ENCODE measurements around the gene HOOK2.
"Not testable (repeated sequence)": the region's sequence is repeated elsewhere in the genome, so short reads cannot be mapped to it uniquely, and the experiment has no call there.

The HOOK2 gene

DNA sequence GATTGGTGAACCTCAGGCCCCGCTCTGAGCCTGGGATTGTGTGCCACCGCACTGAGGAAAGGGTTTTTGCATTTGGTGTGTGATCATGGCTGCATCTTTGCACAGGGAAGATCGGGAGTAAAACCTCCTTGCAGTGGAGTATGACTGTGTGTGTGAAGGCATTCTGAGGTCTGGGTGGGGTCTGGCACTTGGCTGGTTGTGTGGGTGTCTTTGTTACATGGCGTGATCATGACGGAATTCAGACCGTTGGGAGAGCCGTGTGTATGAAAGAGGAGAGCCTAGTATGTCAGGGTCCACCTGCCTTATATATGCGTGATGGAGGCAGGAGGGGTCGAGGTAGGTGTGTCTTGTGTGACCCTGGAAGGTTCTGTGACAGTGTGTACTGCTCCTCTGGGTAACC, 24.5 kb downstream of the HOOK2 start:
- in situ Hi-C loops (cut with HindIII; ENCODE audit: low pct_unique_long_range_greater_than_20kb, low sequenced_read_pairs) = no loop called here
- DNase-seq (ENCODE audit: low read depth in 1 of 2, low spot score in 1 of 2) = no peak
- TF ChIP-seq JUND (IDR thresholded peaks at IDR 0.05; ENCODE audit: low read depth) = no peak

DNA sequence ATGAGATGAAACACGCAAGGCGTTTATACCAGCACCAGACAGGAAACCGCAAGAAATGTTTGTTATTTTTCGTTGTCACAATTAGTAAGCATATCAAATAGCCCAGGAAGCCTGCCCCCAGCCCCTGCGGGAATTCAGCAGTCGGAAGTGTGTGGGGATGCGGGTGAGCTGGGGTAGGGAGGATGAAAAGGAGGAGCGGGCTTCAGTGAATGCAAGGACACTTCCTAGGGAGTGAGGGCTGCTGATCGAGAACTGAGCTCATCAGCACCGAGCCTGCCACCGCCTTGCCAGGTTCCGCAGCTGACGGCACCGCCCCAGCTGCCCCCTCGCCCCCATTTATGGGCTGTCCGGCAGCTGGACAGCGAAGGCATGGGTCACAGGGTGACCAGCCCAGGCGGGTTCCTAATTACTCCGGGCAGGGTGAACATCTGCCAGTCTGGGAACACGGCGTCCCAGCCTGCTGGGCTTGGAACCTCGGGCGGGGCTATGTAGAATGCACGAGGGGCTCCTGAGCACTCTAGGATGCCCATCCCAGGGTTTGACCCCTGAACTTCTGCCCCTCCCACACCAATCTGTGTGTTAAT, 25.3 kb downstream of the HOOK2 start:
- in situ Hi-C loops (cut with HindIII; ENCODE audit: low pct_unique_long_range_greater_than_20kb, low sequenced_read_pairs) = no loop called here
- no peak for DNase-seq (ENCODE audit: low read depth in 1 of 2, low spot score in 1 of 2)
- TF ChIP-seq JUND (IDR thresholded peaks at IDR 0.05; ENCODE audit: low read depth) = no peak

DNA sequence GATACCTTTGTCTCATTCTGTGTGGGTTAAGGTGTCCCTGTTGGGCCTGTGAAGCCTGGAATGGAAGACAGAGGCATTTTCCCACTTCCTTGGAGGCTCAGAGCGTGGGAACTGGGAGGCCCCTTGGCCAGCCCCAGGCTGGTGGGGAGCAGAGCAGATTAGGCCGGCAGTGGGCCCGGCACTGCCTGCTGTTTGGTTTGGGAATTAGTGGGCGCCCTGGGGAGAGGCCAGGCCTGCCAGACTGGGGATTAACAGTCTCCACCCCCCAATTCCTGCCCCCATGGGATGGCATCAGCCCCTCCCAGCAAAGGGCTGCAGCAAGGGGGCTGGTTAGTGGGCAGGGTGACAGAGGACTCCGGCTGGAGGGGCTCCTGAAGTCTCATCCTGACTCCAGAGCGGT, 26.9 kb downstream of the HOOK2 start:
- DNase-seq (ENCODE audit: low read depth in 1 of 2, low spot score in 1 of 2) = no peak
- TF ChIP-seq JUND (IDR thresholded peaks at IDR 0.05; ENCODE audit: low read depth) = no peak
- in situ Hi-C loops (cut with HindIII; ENCODE audit: low pct_unique_long_range_greater_than_20kb, low sequenced_read_pairs) = no loop called here

DNA sequence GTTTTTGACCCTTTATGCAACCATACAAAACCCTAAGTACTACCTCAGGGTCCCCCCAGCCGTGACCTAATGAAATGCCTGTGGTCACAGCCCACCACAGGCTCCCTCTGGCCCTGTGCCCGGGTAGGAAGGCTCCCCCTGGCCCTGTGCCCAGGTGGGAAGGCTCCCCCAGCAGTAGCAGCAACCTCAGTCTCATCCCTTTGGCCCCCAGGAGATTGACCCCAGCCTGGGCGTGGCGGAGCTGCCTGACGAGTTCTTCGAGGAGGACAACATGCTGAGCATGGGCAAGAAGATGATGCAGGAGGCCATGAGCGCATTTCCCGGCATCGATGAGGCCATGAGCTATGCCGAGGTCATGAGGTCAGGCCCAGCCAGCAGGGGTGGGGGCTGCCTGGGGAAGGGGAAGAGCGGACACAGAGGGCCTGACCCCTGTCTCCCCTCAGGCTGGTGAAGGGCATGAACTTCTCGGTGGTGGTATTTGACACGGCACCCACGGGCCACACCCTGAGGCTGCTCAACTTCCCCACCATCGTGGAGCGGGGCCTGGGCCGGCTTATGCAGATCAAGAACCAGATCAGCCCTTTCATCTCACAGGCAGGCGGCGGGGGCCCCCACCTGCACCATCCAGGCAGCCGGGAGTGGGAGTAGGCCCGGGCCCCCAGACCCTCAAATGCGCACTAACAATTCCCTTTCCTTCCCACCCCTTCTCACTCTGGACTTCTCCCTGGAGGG, 30.0 kb downstream of the HOOK2 start:
- in situ Hi-C loops (cut with HindIII; ENCODE audit: low pct_unique_long_range_greater_than_20kb, low sequenced_read_pairs) = no loop called here
- DNase-seq (ENCODE audit: low read depth in 1 of 2, low spot score in 1 of 2) = no peak

DNA sequence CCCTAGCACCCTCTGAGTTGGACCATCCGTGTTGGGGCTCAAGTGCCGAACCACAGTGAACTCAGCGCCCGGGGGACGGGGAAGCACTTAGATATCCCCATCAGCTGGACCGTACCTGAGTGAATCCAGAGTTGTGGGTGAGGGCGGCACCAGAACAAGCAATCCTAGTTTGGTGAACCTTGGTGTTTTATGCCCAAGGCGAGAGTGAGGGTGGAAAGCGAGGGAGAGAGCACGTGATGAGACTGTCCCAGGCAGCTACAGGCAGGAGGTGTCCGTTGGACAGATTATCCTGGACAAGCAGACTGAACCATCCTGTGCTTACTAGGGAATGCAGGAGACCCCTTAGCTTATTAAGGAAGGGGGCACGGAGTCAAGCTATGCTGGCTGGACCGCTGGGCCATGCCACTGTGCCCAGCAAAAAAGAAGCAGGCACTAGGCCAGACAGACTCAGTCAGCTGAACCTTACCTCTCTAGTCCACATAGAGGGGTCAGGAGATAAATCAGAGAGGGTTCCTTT, 37.5 kb downstream of the HOOK2 start:
- no peak for DNase-seq (ENCODE audit: low read depth in 1 of 2, low spot score in 1 of 2)
- TF ChIP-seq JUND (IDR thresholded peaks at IDR 0.05; ENCODE audit: low read depth) = no peak
- in situ Hi-C loops (cut with HindIII; ENCODE audit: low pct_unique_long_range_greater_than_20kb, low sequenced_read_pairs) = no loop called here

More for the DNA sequence above, 30.0 kb downstream of the HOOK2 start:
- no peak for TF ChIP-seq JUND (IDR thresholded peaks at IDR 0.05; ENCODE audit: low read depth)

DNA sequence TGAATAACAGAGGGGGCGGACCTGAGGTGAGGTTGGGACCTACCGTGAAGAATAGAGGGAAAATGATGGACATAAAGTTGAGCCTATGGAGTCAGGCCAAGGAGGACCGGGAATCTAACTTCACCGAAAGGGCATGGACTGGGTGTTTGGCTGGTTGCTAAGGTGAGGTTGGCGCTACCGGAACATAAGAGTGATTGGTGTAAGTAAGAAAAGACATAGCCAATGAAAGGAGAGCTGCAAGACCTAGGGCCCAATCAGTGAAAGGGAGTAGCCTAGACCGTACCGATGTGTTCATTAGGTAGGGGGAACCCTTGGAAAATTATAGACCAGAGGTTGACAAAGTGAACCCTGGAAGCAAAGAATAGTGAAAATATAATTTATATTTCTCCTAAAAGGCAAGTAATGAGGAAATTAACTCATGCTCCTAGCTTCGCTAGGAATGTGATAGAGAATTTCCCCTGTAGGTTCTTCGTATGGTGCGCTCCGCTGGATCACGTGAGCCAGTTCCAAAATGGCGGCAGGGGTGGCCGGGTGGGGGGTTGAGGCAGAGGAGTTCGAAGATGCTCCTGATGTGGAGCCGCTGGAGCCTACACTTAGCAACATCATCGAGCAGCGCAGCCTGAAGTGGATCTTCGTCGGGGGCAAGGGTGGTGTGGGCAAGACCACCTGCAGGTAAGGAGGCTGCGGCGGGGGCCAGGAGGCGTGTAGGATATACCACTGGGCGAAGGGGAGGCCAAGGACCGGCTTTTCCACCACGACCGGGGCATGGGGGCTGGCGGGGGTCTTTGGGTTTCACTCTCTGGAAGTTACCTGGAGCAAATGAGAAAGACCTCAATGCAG, 38.1 kb downstream of the HOOK2 start, which contains the start of gene GET3:
TSS of gene GET3 (plus strand) at position 503 of the 840 bp plus-strand sequence. CDS start at position 512, 9 bp downstream.
- TF ChIP-seq JUND (IDR thresholded peaks at IDR 0.05; ENCODE audit: low read depth) = no peak
- peak; percentile 95 to 100 for DNase-seq (ENCODE audit: low read depth in 1 of 2, low spot score in 1 of 2)
- in situ Hi-C loops (cut with HindIII; ENCODE audit: low pct_unique_long_range_greater_than_20kb, low sequenced_read_pairs) = no loop called here

DNA sequence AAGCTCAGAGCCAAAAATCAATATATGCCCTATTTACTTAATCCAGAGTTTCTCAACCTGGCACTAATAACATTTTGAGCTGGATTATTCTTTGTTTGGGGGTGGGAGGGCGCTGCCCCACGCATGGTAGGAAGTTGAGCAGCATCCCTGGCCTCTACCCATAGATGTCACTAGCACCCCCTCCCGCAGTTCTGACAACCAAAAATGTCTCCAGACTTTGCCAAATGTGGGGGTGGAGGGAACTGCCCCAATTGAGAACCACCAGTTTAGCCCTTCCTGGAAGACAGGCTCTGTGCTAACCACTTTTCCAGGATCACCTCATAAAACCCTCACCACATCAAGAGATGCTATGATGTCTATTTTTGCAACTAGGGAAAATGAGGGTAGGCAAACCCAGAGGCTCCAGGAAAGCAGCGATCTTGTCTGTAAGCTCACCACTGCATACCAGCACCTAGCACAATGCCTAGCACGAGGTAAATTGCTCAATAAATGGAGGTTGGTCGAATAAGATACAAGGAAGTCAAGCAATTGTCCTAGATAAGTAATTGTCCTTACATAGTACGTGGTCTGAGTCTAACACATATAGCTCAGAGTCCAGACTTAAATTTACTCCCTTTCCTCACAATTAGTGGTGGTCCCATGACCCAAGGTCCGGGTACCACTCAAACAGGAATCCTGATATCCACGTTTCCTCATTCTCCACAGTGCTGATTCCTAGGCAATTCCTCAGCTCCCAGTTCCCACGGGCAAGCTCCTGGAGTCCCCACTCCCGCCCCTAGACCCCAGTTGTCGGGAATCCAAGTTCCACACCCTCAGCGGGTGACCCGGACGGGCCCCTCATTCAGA, 41.8 kb downstream of the HOOK2 start:
- TF ChIP-seq JUND (IDR thresholded peaks at IDR 0.05; ENCODE audit: low read depth) = no peak
- peak in 1 of 2 experiments; percentile 27 for DNase-seq (ENCODE audit: low read depth in 1 of 2, low spot score in 1 of 2)
- in situ Hi-C loops (cut with HindIII; ENCODE audit: low pct_unique_long_range_greater_than_20kb, low sequenced_read_pairs) = no loop called here

DNA sequence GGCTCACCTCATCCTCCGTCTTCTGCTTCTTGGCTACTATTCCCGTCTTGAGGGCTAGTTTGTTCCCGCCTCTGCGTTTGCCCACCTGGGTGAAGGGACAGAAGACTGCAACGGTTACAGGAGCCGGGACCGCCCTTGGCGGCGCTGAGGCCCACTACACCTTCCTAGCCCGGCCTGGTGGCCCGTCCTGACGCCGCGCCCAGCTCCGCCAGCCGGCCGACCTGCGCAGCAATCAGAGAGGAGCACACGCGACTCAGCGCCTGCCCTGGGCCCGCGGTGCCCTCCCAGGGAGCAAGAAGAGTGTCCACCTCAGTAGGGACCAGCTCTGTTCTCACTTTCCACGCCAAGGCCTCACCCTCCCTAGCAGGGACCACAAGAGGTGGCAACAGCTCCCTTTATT, 44.0 kb downstream of the HOOK2 start:
- DNase-seq (ENCODE audit: low read depth in 1 of 2, low spot score in 1 of 2) = no peak
- no peak for TF ChIP-seq JUND (IDR thresholded peaks at IDR 0.05; ENCODE audit: low read depth)
- in situ Hi-C loops (cut with HindIII; ENCODE audit: low pct_unique_long_range_greater_than_20kb, low sequenced_read_pairs) = no loop called here

DNA sequence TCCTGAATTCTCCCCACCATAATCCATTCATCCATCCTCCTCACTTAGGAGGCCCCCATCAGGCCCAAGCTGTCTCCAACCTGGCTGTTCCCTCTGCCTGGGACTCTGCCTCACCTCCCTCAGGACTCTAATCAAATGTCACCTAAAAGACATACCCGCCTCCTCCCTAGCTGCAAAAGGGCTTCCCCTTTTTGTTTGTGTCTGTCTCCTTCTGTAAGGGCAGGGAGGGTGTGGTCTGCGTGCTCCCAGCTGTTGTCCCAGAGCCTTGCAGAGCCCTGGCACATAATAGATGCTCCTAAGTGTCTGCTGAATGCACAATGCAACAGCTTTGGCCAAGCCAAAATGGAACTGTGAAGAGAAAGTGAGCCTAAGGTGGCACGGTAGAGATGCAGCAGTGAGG, 45.3 kb downstream of the HOOK2 start:
- DNase-seq (ENCODE audit: low read depth in 1 of 2, low spot score in 1 of 2) = no peak
- no peak for TF ChIP-seq JUND (IDR thresholded peaks at IDR 0.05; ENCODE audit: low read depth)

DNA sequence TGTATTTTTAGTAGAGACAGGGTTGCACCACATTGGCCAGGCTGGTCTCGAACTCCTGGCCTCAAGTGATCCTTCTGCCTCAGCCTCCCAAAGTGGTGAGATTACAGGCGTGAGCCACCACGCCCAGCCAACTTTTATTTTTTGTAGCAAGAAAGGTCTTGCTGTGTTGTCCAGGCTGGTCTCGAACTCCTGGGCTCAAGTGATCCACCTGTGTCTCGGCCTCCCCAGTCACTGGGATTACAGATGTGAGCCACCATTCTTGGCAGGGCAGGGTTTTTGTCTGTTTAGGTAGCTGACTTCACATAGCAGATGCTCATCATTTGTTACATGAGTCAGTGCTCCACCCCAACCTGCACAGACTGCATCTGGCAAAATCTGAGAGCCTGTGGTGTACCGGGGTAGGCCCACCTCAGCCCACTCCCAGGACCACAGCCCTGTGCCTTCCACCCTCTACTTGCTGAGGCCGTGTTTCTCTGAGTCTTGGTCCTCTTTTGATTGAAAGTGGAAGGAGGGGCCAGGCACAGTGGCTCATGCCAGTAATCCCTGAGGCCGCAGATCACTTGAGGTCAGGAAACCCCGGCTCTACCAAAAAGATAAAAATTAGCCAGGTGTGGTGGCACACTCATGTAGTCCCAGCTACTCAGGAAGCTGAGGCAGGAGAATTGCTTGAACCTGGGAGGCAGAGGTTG, 47.5 kb downstream of the HOOK2 start:
- DNase-seq (ENCODE audit: low read depth in 1 of 2, low spot score in 1 of 2) = no peak
- in situ Hi-C loops (cut with HindIII; ENCODE audit: low pct_unique_long_range_greater_than_20kb, low sequenced_read_pairs) = no loop called here
- TF ChIP-seq JUND (IDR thresholded peaks at IDR 0.05; ENCODE audit: low read depth) = no peak

More for the DNA sequence above, 45.3 kb downstream of the HOOK2 start:
- in situ Hi-C loops (cut with HindIII; ENCODE audit: low pct_unique_long_range_greater_than_20kb, low sequenced_read_pairs) = no loop called here

DNA sequence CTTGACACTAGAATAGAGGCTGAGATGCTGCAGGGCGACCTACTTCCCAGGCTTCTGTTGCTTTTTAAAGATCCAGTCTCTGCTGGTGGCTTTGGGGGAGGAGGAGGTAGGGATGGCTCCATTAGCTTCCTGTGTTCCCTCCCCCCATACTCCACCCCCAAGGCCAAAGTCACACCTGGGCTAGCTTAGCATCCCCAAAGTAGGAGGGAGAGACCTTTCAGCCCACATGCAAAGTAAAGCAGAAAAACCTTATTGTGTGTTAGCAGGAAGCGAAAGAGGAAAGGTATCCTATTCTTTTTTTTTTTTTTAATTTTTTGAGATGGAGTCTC, 48.4 kb downstream of the HOOK2 start:
- no peak for TF ChIP-seq JUND (IDR thresholded peaks at IDR 0.05; ENCODE audit: low read depth)
- no peak for DNase-seq (ENCODE audit: low read depth in 1 of 2, low spot score in 1 of 2)
- in situ Hi-C loops (cut with HindIII; ENCODE audit: low pct_unique_long_range_greater_than_20kb, low sequenced_read_pairs) = no loop called here

DNA sequence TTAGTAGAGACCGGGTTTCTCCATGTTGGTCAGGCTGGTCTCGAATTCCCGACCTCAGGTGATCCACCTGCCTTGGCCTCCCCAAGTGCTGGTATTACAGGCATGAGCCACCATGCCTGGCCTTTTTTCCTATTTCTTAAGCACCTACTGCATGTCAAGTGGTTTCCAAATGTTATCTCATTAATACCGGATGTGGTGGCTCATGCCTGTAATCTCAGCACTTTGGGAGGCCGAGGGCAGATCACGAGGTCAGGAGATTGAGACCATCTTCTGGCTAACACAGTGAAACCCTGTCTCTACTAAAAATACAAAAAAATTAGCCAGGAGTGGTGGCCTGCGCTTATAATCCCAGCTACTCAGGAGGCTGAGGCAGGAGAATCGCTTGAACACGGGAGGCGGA, 49.7 kb downstream of the HOOK2 start:
- in situ Hi-C loops (cut with HindIII; ENCODE audit: low pct_unique_long_range_greater_than_20kb, low sequenced_read_pairs); DNase-seq (ENCODE audit: low read depth in 1 of 2, low spot score in 1 of 2): not testable (repeated sequence)

All from T47D (cell line).